ENCODE measurements around the gene MACROD1. TPM values are rescaled to one million over a fixed set of nuclear protein-coding genes. Genes with fewer than 3 reads are reported as not detected.

The MACROD1 gene
- total RNA-seq, 1 experiment from 2014 or later: 29.3 TPM

- DNase-seq (ENCODE audit: extremely low read depth, low read depth): no peak
Measured at GRCh38 chr11:64042301-64042700, 123.6 kb downstream of the MACROD1 start.

- DNase-seq (ENCODE audit: extremely low read depth, low read depth): no peak
Measured at GRCh38 chr11:64041846-64042245, 124.1 kb downstream of the MACROD1 start.

DNA sequence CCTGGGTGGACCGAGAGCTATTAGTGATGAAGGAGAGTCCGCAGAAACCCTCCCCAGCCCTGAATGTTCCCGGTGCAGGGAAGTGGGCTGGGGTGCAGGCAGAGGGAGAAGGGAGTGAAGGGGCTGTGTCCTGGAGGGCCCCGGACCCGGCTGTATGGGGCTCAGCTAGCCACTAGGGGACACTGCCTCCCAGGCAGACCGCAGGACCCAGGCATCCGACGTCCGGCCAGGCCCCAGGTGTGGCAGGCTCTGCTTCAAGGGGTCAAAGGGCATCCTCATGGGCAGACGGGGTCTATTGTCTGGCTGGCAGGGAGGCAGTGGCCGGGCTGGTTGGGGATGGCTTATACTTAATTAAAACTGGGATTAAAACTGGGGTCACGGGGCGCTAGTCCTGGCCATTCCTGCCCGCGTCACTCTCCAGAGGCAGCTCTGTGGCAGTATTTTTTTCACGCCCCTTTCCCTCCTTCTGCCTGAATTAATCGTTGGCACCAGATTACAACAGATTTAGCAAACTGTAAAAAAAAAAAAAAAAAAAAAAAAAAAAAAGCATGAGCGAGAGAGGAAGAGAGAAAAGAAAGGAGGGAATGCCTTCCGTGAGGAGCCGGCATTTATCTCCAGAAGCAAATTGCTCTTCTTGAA, 125.1 kb downstream of the MACROD1 start:
- DNase-seq (ENCODE audit: extremely low read depth, low read depth): peak; percentile 3

DNA sequence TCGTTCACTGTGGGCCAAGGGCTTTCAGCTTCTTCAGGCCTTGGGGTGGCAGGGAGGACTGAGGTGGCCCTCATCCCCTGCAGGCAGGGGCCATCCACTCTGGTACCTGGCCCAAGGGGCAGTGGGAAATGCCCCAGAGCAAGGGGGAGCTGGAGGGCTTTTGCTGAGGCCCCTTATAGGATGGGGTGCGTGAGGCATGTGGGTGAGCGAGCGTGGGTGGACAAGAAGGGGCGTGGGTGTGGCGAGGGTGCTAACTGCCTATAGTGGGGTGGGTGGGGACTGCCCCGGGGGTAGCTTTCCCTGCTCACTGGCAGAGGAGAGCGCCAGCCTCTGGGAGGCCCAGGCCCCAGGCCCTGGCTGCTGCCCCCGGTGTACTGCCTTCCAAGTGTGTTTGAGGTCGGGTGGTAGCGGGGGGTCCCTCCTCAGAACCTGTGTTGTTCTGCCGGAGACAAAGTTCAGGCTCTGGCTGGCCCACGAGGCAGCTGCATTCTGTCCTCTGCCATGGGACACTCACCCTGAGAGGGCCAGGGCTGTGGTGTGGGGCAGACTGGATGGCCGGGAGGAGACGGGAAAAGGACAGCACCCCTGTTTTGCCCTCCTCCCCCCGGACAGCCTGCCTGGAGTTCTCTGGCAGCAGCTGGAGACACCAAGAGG, 126.8 kb downstream of the MACROD1 start:
- no peak for DNase-seq (ENCODE audit: extremely low read depth, low read depth)

- no peak for DNase-seq (ENCODE audit: extremely low read depth, low read depth)
Measured at GRCh38 chr11:64038500-64038899, 127.4 kb downstream of the MACROD1 start.

DNA sequence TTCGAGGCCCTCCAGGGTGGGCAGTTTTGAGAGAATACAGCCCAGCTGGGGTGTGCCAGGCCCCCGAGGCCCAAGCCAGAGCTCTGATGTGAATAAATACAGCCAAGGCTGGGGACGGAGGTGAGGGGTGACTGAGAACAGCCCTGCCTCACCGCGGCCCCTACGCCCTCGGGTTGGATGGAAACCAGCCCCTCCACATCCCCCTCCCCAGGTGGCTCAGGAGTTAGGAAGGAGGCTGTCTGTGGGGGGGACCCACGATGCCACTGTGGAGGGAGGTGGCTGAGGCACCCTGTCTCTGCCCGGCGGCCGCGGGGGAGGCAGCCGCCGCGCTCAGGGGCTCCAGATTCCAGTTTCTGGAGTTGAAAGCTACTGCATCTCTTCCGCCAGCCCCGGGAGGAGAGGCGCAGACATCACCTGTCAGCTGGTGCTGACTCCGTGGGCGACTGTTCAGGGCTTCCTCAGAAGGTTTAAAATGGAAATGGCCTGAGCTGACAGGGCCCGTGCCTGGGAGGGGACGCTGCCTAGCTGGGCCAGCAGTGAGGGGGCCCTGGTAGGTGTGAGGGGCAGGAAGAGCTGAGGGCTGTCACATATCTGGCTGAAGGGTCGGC, 128.8 kb downstream of the MACROD1 start:
- DNase-seq (ENCODE audit: extremely low read depth, low read depth): no peak

- DNase-seq (ENCODE audit: extremely low read depth, low read depth): no peak
Measured at GRCh38 chr11:64036087-64037026, 129.6 kb downstream of the MACROD1 start.

DNA sequence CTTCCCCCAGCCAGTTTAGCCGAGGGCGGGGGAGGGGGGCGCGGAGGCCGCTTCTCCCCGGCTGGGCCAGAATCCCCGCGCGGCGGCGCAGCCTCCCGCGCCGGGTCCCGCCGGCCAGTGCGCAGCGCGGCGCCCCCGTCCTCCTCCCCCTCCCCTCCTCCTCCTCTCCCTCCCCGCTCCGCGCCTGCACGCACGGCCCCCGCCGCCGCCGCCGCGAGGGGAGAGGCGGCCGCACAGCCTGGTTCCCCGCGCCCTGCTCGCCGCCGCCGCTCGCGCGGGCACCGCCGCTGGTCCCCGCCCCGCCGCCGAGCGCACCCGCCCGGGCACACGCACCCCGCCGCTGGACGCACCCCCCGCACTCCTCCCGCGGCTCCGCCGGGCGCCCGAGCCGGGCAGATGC, 130.3 kb downstream of the MACROD1 start, which contains the start of gene FLRT1:
TSS of gene FLRT1 (plus strand) at position 356 of the 400 bp plus-strand sequence. CDS start 80,337 bp downstream, outside the sequence.
- no peak for DNase-seq (ENCODE audit: extremely low read depth, low read depth)

GRCh38 chr11:64035081-64035524, 130.8 kb downstream of the MACROD1 start:
- DNase-seq (ENCODE audit: extremely low read depth, low read depth): no peak

DNA sequence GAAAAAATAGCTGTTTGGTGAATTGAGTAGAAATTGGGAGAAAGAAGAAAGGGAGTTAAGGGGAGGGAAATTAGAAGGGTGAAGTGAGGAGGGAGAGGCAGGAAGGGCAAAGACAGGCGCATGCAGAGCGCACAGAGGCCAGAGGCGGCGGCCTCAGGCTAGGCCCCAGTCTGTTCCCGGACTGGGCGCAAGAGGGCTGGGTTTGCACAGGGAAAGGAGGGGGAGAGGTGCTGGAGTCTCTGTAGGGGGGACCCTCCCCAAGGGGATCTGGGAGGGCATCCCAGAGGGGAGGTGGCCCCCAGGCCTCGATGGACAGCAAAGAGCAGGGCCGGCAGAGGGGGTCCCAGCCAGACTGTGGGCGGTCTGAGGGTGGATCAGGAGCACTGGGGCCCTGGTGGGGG, 131.5 kb downstream of the MACROD1 start:
- no peak for DNase-seq (ENCODE audit: extremely low read depth, low read depth)

DNA sequence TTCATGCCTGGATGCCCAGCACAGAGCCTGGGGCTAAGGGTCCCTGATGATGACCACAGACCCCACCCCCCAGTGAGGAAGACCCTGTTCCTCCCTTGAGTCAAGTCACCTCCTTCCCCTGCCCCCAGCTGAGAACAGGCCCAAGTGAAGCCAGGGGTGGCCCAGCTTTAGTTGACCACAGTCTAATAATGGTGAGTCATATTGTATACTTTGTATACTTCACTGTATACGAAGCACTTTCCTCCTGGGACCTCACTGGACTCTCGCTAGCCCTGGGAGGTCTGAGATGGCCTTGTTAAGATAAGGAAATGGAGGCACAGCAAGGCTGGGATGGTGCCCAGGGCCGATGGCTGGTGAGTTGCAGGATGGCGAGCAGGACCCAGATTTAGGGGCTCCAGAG, 133.9 kb downstream of the MACROD1 start:
- no peak for DNase-seq (ENCODE audit: extremely low read depth, low read depth)

- DNase-seq (ENCODE audit: extremely low read depth, low read depth): no peak
Measured at GRCh38 chr11:64031001-64031400, 134.9 kb downstream of the MACROD1 start.

DNA sequence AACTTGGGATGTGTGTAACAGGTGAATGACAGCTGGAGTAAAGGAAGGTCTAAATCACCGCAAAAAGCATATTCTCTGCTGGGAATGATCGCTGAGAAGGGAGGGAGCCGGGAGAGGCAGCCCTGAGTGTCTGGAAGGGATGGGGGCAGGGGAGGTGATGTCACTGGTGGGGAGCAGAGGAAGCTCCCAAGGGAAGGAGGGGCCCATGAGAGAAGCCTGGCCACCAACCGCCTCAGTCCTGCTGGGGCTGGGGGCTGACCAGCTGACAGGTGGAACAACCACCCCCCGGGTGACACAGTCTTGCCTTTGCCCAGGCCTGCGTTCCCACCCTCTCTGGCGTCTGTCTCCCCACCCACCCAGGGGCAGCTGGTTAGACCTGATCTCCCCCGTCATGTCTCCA, 136.1 kb downstream of the MACROD1 start:
- no peak for DNase-seq (ENCODE audit: extremely low read depth, low read depth)

GRCh38 chr11:64028398-64029115, 137.4 kb downstream of the MACROD1 start:
- no peak for DNase-seq (ENCODE audit: extremely low read depth, low read depth)

DNA sequence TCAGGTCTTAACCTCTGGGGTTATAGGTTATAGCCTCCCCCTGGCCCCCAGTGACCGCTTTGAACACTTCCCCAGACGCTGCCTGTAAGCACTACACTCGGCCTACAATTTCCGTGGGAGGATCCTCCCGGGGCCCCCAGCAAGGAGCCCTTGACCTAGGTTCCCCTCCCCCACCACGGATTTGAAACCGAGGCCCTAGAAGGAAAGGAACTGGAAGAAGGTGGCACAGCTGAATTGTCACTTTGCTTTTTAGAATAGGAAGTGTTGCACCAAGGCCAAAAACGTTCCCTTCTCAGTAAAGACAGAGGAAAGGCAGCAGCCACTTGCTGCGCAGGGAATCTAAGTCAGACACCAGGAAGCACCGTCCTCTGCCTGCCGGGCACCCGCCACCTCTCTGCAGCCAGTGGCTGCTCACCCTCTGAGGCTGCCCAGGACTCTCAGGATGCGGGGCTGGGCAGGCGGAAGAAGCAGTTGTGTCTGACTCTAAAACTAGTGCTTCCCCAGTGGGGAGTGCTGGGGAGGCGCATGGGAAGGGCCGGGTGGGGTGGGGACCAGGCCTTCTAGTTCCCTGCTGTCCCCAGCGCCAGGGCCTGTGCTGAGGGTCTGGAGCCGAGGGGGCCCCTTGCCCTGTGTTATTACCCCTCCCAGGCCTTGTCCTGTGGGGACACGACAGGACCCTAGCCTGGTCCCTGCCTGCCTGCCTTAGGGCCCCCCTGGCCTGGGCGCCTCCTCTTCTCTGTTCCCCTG, 138.1 kb downstream of the MACROD1 start:
- DNase-seq (ENCODE audit: extremely low read depth, low read depth): no peak

DNA sequence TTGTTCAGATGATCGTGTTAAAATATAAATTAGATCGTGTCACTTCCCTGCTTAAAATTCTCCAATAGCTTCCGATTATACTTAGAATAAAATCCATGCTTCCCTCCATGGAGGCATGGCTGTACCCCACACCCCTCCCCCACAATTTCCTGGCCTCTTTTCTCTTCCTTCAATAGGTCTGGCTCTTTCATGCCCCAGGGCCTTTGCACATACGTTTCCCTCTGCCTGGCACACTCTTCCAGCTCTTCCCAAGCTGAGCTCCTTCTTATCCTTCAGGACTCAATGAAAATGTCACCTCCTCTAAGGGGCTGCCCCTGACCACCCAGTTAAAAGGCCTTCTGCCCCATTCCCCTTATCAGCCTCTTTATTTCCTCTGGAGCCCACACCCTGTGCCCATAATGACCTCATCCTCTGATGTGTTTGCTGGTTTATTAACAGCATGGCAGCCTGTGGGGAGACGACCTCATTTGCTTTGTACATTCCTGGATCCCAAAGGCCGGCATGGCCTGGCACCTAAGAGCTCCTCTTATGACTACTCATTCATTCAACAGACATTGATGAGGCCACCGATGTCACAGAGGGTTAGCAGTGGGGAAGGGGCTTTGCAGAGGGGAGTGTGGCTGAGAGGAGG, 139.2 kb downstream of the MACROD1 start:
- DNase-seq (ENCODE audit: extremely low read depth, low read depth): no peak

DNA sequence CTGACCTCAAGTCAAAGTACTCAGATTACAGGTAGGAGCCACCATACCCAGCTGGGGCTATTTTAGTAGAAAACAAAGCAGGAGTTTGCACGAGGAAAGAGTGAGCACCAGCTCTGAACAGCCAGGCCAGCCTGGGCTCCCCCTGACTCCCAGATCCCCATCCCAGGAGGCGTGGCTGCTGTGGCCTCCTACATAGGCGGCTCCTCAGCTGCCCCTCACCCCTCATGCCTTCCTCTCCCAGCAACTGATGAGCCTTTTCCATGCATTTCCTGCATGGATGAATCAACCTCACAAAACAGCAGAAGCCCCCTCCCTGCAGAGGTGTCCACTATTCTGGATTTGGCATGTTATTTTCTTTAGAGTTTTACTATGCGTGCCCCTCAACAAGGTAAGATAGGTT, 140.7 kb downstream of the MACROD1 start:
- DNase-seq (ENCODE audit: extremely low read depth, low read depth): no peak

- no peak for DNase-seq (ENCODE audit: extremely low read depth, low read depth)
Measured at GRCh38 chr11:64023712-64024710, 141.9 kb downstream of the MACROD1 start.

All from NCI-H460 (cell line).